Uterus (tissue), 4 donors: ENCODE data around the gene RFX7. TPM values are rescaled to one million over a fixed set of nuclear protein-coding genes. Genes with fewer than 3 reads are reported as not detected.
"Not testable (repeated sequence)": the region's sequence is repeated elsewhere in the genome, so short reads cannot be mapped to it uniquely, and the experiment has no call there.

Source experiments
- DNase-seq, 2 donors: peaks; one replicate each; pipeline ENCODE4 v3.0.0-alpha.2; 2019 to 2020
- H3K27ac ChIP-seq, 2 donors: fragments of 200-600 bp; sonication (generic); 1 replicate in 1 of 2; 2 replicates in 1 of 2; pipeline ENCODE4 v1.5.1; 2016 to 2018
- H3K27me3 ChIP-seq, 2 donors: fragments of 200-600 bp; sonication (generic); one replicate each; pipeline ENCODE4 v1.5.1; 2018 to 2019; ENCODE audit warnings: control low read depth in 1 of 2
- H3K36me3 ChIP-seq, 2 donors: fragments of 200-600 bp; sonication (generic); one replicate each; pipeline ENCODE4 v1.5.1; 2019; ENCODE audit warnings: control low read depth in 1 of 2
- H3K4me1 ChIP-seq, 2 donors: fragments of 200-600 bp; sonication (generic); one replicate each; pipeline ENCODE4 v1.5.1; 2018 to 2019; ENCODE audit warnings: control low read depth in 1 of 2
- H3K4me3 ChIP-seq, 2 donors: fragments of 200-600 bp; sonication (generic); 1 replicate in 1 of 2; 2 replicates in 1 of 2; pipeline ENCODE4 v1.5.1; 2018 to 2019; ENCODE audit warnings: mild to moderate bottlenecking in 1 of 2
- H3K9me3 ChIP-seq, 2 donors: fragments of 200-600 bp; sonication (generic); one replicate each; pipeline ENCODE4 v1.5.1; 2019; ENCODE audit warnings: control low read depth in 1 of 2
- POLR2A ChIP-seq, 2 donors: fragments of 450-650 bp; IDR thresholded peaks; one replicate each; pipeline ENCODE4 v1.6.1; 2016; ENCODE audit warnings: antibody characterized with exemption in 2 of 2, mild to moderate bottlenecking in 1 of 2, moderate library complexity in 1 of 2
- intact Hi-C: fragments of 100-400 bp; cut with DNase I; formaldehyde crosslinking; loops from one replicate; pipeline ENCODE4 v1.15.1; 2023; ENCODE audit warnings: low total_unique reads
- total RNA-seq, 4 donors: library from RNA; depleted of rRNA in 3 of 4; stranded (reverse); fragments of >200 nt in 3 of 4; gene quantifications; one replicate each; pipeline versions ENCODE4 v1.1.0 to v1.2.4, GENCODE V29; 2014 to 2023
- TF ChIP-seq, protein P1 (sequence below), 4 experiments: fragments of 200-600 bp in 2 of 4; fragments of 450-650 bp in 2 of 4; sonication (generic) in 2 of 4; IDR thresholded peaks; one replicate each; pipeline ENCODE4 v1.5.1; 2016 to 2019; ENCODE audit warnings: antibody characterized with exemption in 4 of 4, mild to moderate bottlenecking in 2 of 4, moderate library complexity in 1 of 4
- donor health status: DM: yes; HTN: yes; CAD: no.

RFX7 gene
- total RNA-seq, 4 donors from 2014 or later, result 3.1 to 22.9 (median 11.9) TPM

- no peaks in the 10 kb centered on the region for H3K27me3 ChIP-seq
- intact Hi-C loops, result no loop called here
- no peaks in the 10 kb centered on the region for H3K36me3 ChIP-seq
- no peak for TF ChIP-seq POLR2A (IDR thresholded peaks at IDR 0.05)
- TF ChIP-seq, protein P1, sequence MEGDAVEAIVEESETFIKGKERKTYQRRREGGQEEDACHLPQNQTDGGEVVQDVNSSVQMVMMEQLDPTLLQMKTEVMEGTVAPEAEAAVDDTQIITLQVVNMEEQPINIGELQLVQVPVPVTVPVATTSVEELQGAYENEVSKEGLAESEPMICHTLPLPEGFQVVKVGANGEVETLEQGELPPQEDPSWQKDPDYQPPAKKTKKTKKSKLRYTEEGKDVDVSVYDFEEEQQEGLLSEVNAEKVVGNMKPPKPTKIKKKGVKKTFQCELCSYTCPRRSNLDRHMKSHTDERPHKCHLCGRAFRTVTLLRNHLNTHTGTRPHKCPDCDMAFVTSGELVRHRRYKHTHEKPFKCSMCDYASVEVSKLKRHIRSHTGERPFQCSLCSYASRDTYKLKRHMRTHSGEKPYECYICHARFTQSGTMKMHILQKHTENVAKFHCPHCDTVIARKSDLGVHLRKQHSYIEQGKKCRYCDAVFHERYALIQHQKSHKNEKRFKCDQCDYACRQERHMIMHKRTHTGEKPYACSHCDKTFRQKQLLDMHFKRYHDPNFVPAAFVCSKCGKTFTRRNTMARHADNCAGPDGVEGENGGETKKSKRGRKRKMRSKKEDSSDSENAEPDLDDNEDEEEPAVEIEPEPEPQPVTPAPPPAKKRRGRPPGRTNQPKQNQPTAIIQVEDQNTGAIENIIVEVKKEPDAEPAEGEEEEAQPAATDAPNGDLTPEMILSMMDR (IDR thresholded peaks at IDR 0.05), result no peak
- no peaks in the 10 kb centered on the region for H3K4me1 ChIP-seq
- no peak for DNase-seq
- no peak overlapping the region for H3K4me3 ChIP-seq
- H3K27ac ChIP-seq, result no peak overlapping the region
- no peaks in the 10 kb centered on the region for H3K9me3 ChIP-seq
These were observed 38.4 kb downstream of the RFX7 start for GRCh38 chr15:56205061-56205876.

GRCh38 chr15:56203312-56203922 is 40.3 kb downstream of the RFX7 start:
- H3K27ac ChIP-seq, DNase-seq, H3K36me3 ChIP-seq, H3K4me1 ChIP-seq, H3K9me3 ChIP-seq, intact Hi-C loops, H3K27me3 ChIP-seq, H3K4me3 ChIP-seq: not testable (repeated sequence)

- Histone ChIP-seq H3K27me3 (no peaks in the 10 kb centered on the region), H3K27ac (no peak overlapping the region), H3K36me3 (no peaks in the 10 kb centered on the region), H3K9me3 (no peaks in the 10 kb centered on the region), H3K4me1 (no peaks in the 10 kb centered on the region), H3K4me3 (no peak overlapping the region)
- DNase-seq, result no peak
- intact Hi-C loops, result no loop called here
- no peak for TF ChIP-seq POLR2A (IDR thresholded peaks at IDR 0.05)
- TF ChIP-seq, protein P1 (IDR thresholded peaks at IDR 0.05), result no peak
These were observed 41.0 kb downstream of the RFX7 start for GRCh38 chr15:56202701-56203100.

GRCh38 chr15:56199038-56199437 is 44.6 kb downstream of the RFX7 start:
- Histone ChIP-seq H3K27ac (no peak overlapping the region), H3K4me1 (peaks cover 0 to 13% of the 10 kb centered on the region in 2 donors), H3K27me3 (no peaks in the 10 kb centered on the region), H3K4me3 (no peak overlapping the region), H3K9me3 (no peaks in the 10 kb centered on the region), H3K36me3 (no peaks in the 10 kb centered on the region)
- no peak for DNase-seq
- no peak for TF ChIP-seq POLR2A (IDR thresholded peaks at IDR 0.05)
- TF ChIP-seq, protein P1 (IDR thresholded peaks at IDR 0.05), result no peak
- intact Hi-C loops, result no loop called here

DNA sequence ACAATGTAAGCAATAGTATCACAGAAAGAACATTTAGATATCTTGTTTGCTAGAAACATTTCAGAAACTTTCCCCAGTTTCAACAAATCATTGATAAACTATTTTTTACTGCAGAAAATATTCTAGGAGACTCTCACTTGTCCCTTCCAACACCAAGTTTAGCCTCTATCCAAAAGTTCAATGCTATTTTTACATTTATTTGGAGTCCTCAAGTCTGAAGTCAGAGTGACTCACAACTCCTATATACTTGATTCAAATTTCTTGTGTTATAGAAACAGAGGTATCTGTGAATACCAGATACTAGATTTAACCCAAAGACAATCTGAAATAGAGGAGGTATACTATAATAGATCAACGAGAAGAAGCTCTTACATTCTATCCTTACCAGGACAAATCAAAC is 49.6 kb downstream of the RFX7 start:
- peaks cover 0 to 13% of the 10 kb centered on the region in 2 donors for H3K4me1 ChIP-seq
- intact Hi-C loops, result no loop called here
- no peak overlapping the region for H3K4me3 ChIP-seq
- H3K36me3 ChIP-seq, result no peaks in the 10 kb centered on the region
- DNase-seq, result no peak
- TF ChIP-seq POLR2A (IDR thresholded peaks at IDR 0.05), result no peak
- TF ChIP-seq, protein P1 (IDR thresholded peaks at IDR 0.05), result no peak
- no peak overlapping the region for H3K27ac ChIP-seq
- H3K9me3 ChIP-seq, result no peaks in the 10 kb centered on the region
- H3K27me3 ChIP-seq, result no peaks in the 10 kb centered on the region
